ENCODE results near the gene UBE2D3. TPM values are rescaled to one million over a fixed set of nuclear protein-coding genes. Genes with fewer than 3 reads are reported as not detected.

The UBE2D3 gene
- total RNA-seq, 1 experiment from 2014 or later: 351 TPM

GRCh38 chr4:102757681-102758080, 69.7 kb downstream of the UBE2D3 start:
- Mint-ChIP-seq H3K9me3 (no peaks in the 10 kb centered on the region), H3K36me3 (peaks cover 7% of the 10 kb centered on the region), H3K27ac (peak overlapping the region; percentile 71), H3K4me1 (peaks cover 33% of the 10 kb centered on the region), H3K27me3 (ENCODE audit: low read depth) (no peaks in the 10 kb centered on the region; the same call in 1 of the 2 replicates), H3K4me3 (no peak overlapping the region)
- ATAC-seq: no peak
- no peak for DNase-seq (ENCODE audit: low spot score)
- ChIA-PET POLR2A (interaction anchor here (1.2 kb wide), 1 partner anchor 70 kb away, joined by 3 read pairs; the partner anchor contains the start of gene UBE2D3), CTCF (no interaction called here)
- TF ChIP-seq IRF1 (CRISPR knock-in tag; IDR thresholded peaks at IDR 0.05) (no peak), MAX (CRISPR knock-in tag; IDR thresholded peaks at IDR 0.05) (no peak), AR (CRISPR knock-in tag; IDR thresholded peaks at IDR 0.05) (no peak), SMAD4 (CRISPR knock-in tag; IDR thresholded peaks at IDR 0.05) (no peak), ZNF532 (CRISPR knock-in tag; IDR thresholded peaks at IDR 0.05; ENCODE audit: borderline replicate concordance) (no peak), USF2 (CRISPR knock-in tag; IDR thresholded peaks at IDR 0.05) (no peak), TP53 (CRISPR knock-in tag; IDR thresholded peaks at IDR 0.05) (no peak), SP1 (CRISPR knock-in tag; conservative IDR thresholded peaks at IDR 0.05) (no peak), ATF3 (CRISPR knock-in tag; conservative IDR thresholded peaks at IDR 0.05) (no peak), ZNF317 (CRISPR knock-in tag; IDR thresholded peaks at IDR 0.05; ENCODE audit: borderline replicate concordance, low read depth) (no peak), ZNF138 (CRISPR knock-in tag; conservative IDR thresholded peaks at IDR 0.05) (no peak), ARID4B (CRISPR knock-in tag; IDR thresholded peaks at IDR 0.05; ENCODE audit: borderline replicate concordance) (no peak), NFE2L1 (CRISPR knock-in tag; IDR thresholded peaks at IDR 0.05) (no peak), EMX1 (CRISPR knock-in tag; IDR thresholded peaks at IDR 0.05) (no peak), PREB (CRISPR knock-in tag; IDR thresholded peaks at IDR 0.05; ENCODE audit: borderline replicate concordance) (no peak), GRHL2 (CRISPR knock-in tag; IDR thresholded peaks at IDR 0.05; ENCODE audit: insufficient replicate concordance, severe bottlenecking) (no peak), ZNF416 (CRISPR knock-in tag; IDR thresholded peaks at IDR 0.05) (no peak), SMAD3 (CRISPR knock-in tag; IDR thresholded peaks at IDR 0.05; ENCODE audit: borderline replicate concordance) (no peak), FOXJ3 (CRISPR knock-in tag; IDR thresholded peaks at IDR 0.05; ENCODE audit: borderline replicate concordance) (no peak)
